ENCODE measurements around the gene PTPRN2.

Gene PTPRN2

DNA sequence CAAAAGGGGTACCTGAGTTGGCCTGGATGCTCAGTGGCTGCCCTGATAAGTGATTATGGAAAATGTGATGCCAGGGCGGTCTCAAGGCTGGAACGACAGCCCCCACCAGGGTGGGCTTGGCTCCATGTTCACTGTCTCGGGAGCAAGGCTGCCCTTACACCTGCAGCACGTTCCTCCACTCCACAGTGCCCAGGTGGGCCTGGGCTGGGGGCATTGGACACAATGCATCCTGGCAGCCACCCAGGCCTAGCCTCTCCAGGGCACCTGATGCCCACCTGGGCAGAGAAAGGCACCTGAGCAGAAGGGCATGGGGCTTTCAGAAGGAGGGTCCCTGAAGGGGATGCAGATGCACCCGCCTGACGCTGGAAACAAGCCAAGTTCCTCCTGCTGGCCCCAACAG lies 702.5 kb downstream of the PTPRN2 start:
- Histone ChIP-seq H3K27me3 (ENCODE audit: control insufficient read depth in 1 of 2, insufficient read depth in 2 of 2, low read length in 2 of 2) (no peaks in the 10 kb centered on the region), H3K27ac (ENCODE audit: low read depth, low read length) (no peak overlapping the region), H3K4me1 (ENCODE audit: insufficient read depth, low read length) (no peaks in the 10 kb centered on the region), H3K9ac (ENCODE audit: low read length) (no peak overlapping the region), H3K4me3 (ENCODE audit: low read depth in 1 of 2, low read length in 2 of 2) (no peak overlapping the region), H3K9me3 (ENCODE audit: low read length) (no peaks in the 10 kb centered on the region), H3K36me3 (ENCODE audit: insufficient read depth, low read length) (no peaks in the 10 kb centered on the region)

GRCh38 chr7:157884461-157885062 lies 703.1 kb downstream of the PTPRN2 start:
- no peaks in the 10 kb centered on the region for H3K27me3 ChIP-seq (ENCODE audit: control insufficient read depth in 1 of 2, insufficient read depth in 2 of 2, low read length in 2 of 2)
- H3K9me3 ChIP-seq (ENCODE audit: low read length), result no peaks in the 10 kb centered on the region
- no peaks in the 10 kb centered on the region for H3K4me1 ChIP-seq (ENCODE audit: insufficient read depth, low read length)
- H3K36me3 ChIP-seq (ENCODE audit: insufficient read depth, low read length), result no peaks in the 10 kb centered on the region
- H3K27ac ChIP-seq (ENCODE audit: low read depth, low read length), result no peak overlapping the region
- no peak overlapping the region for H3K4me3 ChIP-seq (ENCODE audit: low read depth in 1 of 2, low read length in 2 of 2)
- no peak overlapping the region for H3K9ac ChIP-seq (ENCODE audit: low read length)

DNA sequence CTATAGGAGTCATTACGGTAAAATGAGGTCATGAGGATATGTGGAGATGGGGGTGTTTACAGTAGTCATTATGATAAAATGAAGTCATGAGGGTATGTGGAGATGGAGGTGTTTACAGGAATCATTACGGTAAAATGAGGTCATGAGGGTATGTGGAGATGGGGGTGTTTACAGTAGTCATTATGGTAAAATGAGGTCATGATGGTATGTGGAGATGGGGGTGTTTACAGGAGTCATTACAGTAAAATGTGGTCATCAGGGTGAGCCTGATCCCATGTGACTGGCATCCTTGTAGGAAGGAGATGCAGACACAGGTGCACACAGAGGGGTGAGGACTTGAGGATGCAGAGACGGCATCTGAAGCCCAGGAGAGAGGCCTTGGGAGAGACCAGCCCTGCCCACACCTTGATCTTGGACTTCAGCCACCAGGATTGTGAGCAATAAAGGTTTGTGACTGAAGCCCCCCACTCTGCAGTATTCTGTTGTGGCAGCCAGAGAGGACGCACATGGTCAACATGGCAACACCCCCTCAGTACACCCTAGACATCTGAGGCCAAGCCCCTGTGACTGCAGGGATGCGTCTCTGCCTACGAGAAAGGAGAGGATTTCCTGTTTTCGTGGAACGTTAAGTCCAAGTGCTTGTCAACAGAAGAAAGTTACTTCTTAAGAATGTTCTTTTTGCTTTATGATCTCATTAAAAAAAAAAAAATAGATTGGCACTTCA lies 706.4 kb downstream of the PTPRN2 start:
- Histone ChIP-seq H3K27me3 (ENCODE audit: control insufficient read depth in 1 of 2, insufficient read depth in 2 of 2, low read length in 2 of 2) (no peaks in the 10 kb centered on the region), H3K27ac (ENCODE audit: low read depth, low read length) (no peak overlapping the region), H3K4me3 (ENCODE audit: low read depth in 1 of 2, low read length in 2 of 2) (no peak overlapping the region), H3K9me3 (ENCODE audit: low read length) (no peaks in the 10 kb centered on the region), H3K9ac (ENCODE audit: low read length) (no peak overlapping the region), H3K36me3 (ENCODE audit: insufficient read depth, low read length) (no peaks in the 10 kb centered on the region), H3K4me1 (ENCODE audit: insufficient read depth, low read length) (no peaks in the 10 kb centered on the region)

DNA sequence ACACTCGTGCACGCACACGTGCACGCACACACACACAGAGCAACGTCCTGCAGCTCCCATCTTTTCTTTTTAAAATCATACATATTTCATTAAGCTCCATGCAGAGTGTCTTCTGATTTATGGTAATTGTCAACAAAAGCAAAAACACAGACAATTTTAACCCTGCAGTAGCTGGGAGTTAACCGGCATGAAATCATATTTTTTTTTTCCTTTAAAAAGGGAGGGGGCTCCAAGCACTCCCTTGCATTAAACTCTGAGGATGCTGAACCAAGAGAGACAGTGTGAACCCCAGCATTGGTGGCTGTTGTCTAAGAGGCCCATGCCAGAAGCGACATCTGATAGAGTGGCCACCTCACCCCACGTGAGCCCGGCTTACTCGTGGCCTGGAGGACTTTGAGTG lies 708.2 kb downstream of the PTPRN2 start:
- no peaks in the 10 kb centered on the region for H3K4me1 ChIP-seq (ENCODE audit: insufficient read depth, low read length)

GRCh38 chr7:157877298-157878090 lies 710.1 kb downstream of the PTPRN2 start:
- H3K4me3 ChIP-seq (ENCODE audit: low read depth in 1 of 2, low read length in 2 of 2), result no peak overlapping the region
- H3K27me3 ChIP-seq (ENCODE audit: control insufficient read depth in 1 of 2, insufficient read depth in 2 of 2, low read length in 2 of 2), result peaks cover 0 to 12% of the 10 kb centered on the region in 2 donors
- H3K9ac ChIP-seq (ENCODE audit: low read length), result no peak overlapping the region

More for the DNA sequence above, 708.2 kb downstream of the PTPRN2 start:
- no peaks in the 10 kb centered on the region for H3K36me3 ChIP-seq (ENCODE audit: insufficient read depth, low read length)
- H3K27ac ChIP-seq (ENCODE audit: low read depth, low read length), result no peak overlapping the region
- no peak overlapping the region for H3K9ac ChIP-seq (ENCODE audit: low read length)
- H3K27me3 ChIP-seq (ENCODE audit: control insufficient read depth in 1 of 2, insufficient read depth in 2 of 2, low read length in 2 of 2), result peaks cover 0 to 10% of the 10 kb centered on the region in 2 donors
- no peaks in the 10 kb centered on the region for H3K9me3 ChIP-seq (ENCODE audit: low read length)
- no peak overlapping the region for H3K4me3 ChIP-seq (ENCODE audit: low read depth in 1 of 2, low read length in 2 of 2)

GRCh38 chr7:157876469-157877285 lies 710.9 kb downstream of the PTPRN2 start:
- Histone ChIP-seq H3K9ac (ENCODE audit: low read length) (no peak overlapping the region), H3K9me3 (ENCODE audit: low read length) (no peaks in the 10 kb centered on the region), H3K27me3 (ENCODE audit: control insufficient read depth in 1 of 2, insufficient read depth in 2 of 2, low read length in 2 of 2) (peaks cover 0 to 12% of the 10 kb centered on the region in 2 donors), H3K36me3 (ENCODE audit: insufficient read depth, low read length) (no peaks in the 10 kb centered on the region), H3K27ac (ENCODE audit: low read depth, low read length) (no peak overlapping the region), H3K4me1 (ENCODE audit: insufficient read depth, low read length) (no peaks in the 10 kb centered on the region), H3K4me3 (ENCODE audit: low read depth in 1 of 2, low read length in 2 of 2) (no peak overlapping the region)

More at GRCh38 chr7:157877298-157878090, 710.1 kb downstream of the PTPRN2 start:
- no peaks in the 10 kb centered on the region for H3K9me3 ChIP-seq (ENCODE audit: low read length)
- H3K36me3 ChIP-seq (ENCODE audit: insufficient read depth, low read length), result no peaks in the 10 kb centered on the region
- H3K4me1 ChIP-seq (ENCODE audit: insufficient read depth, low read length), result no peaks in the 10 kb centered on the region
- H3K27ac ChIP-seq (ENCODE audit: low read depth, low read length), result no peak overlapping the region

GRCh38 chr7:157875230-157876179 lies 712.1 kb downstream of the PTPRN2 start:
- Histone ChIP-seq H3K9me3 (ENCODE audit: low read length) (no peaks in the 10 kb centered on the region), H3K27ac (ENCODE audit: low read depth, low read length) (no peak overlapping the region), H3K27me3 (ENCODE audit: control insufficient read depth in 1 of 2, insufficient read depth in 2 of 2, low read length in 2 of 2) (peaks cover 0 to 12% of the 10 kb centered on the region in 2 donors), H3K36me3 (ENCODE audit: insufficient read depth, low read length) (no peaks in the 10 kb centered on the region), H3K4me1 (ENCODE audit: insufficient read depth, low read length) (no peaks in the 10 kb centered on the region), H3K9ac (ENCODE audit: low read length) (no peak overlapping the region), H3K4me3 (ENCODE audit: low read depth in 1 of 2, low read length in 2 of 2) (no peak overlapping the region)

DNA sequence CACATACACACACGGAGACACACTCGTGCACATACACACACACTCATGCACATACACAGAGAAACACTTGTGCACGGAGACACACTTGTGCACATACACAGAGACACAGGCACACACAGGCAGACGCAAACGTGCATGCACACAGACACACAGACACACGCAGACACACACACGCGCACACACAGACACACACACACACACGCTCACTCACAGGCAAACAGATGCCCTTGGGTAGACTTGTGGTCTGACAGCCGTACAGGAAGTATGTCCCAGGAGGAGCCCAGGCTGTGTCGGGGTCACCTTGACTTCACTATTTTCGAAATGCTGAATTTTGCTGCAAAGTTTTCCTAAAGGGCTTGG lies 712.8 kb downstream of the PTPRN2 start:
- Histone ChIP-seq H3K27me3 (ENCODE audit: control insufficient read depth in 1 of 2, insufficient read depth in 2 of 2, low read length in 2 of 2) (peaks cover 0 to 12% of the 10 kb centered on the region in 2 donors), H3K9me3 (ENCODE audit: low read length) (no peaks in the 10 kb centered on the region), H3K9ac (ENCODE audit: low read length) (no peak overlapping the region), H3K27ac (ENCODE audit: low read depth, low read length) (no peak overlapping the region), H3K4me1 (ENCODE audit: insufficient read depth, low read length) (no peaks in the 10 kb centered on the region), H3K36me3 (ENCODE audit: insufficient read depth, low read length) (no peaks in the 10 kb centered on the region), H3K4me3 (ENCODE audit: low read depth in 1 of 2, low read length in 2 of 2) (no peak overlapping the region)

DNA sequence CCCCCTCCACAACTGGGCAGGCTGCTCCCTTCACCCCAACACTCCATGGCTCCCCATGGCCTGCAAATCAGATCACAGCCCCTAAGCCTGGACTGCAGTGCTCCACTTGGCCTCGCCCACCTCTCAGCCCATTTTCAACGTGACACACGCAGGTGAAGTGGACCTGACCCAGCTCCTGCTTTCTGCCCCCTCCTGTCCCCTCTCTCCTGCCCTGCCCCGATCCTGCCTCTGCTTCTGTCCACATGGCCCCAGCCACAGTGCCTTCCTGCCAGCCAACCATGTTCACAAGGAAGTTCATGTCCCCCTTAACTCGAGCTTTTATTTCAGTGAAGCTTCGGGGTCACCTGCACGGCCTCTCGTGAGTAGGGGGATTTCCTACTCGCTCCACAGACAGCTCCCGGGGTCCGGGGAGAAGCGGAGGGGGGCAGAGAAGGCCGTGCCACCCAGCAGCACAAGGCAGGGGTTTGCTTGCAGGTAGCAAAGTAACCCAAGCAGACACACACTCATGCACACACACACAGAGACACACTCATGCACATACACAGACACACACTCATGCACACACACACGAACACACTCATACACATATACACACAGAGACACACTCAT lies 713.3 kb downstream of the PTPRN2 start:
- no peak overlapping the region for H3K4me3 ChIP-seq (ENCODE audit: low read depth in 1 of 2, low read length in 2 of 2)
- peaks cover 0 to 12% of the 10 kb centered on the region in 2 donors for H3K27me3 ChIP-seq (ENCODE audit: control insufficient read depth in 1 of 2, insufficient read depth in 2 of 2, low read length in 2 of 2)
- no peaks in the 10 kb centered on the region for H3K4me1 ChIP-seq (ENCODE audit: insufficient read depth, low read length)
- no peaks in the 10 kb centered on the region for H3K9me3 ChIP-seq (ENCODE audit: low read length)
- H3K36me3 ChIP-seq (ENCODE audit: insufficient read depth, low read length), result no peaks in the 10 kb centered on the region
- no peak overlapping the region for H3K27ac ChIP-seq (ENCODE audit: low read depth, low read length)
- no peak overlapping the region for H3K9ac ChIP-seq (ENCODE audit: low read length)

GRCh38 chr7:157873664-157874063 lies 714.0 kb downstream of the PTPRN2 start:
- Histone ChIP-seq H3K9me3 (ENCODE audit: low read length) (no peaks in the 10 kb centered on the region), H3K4me1 (ENCODE audit: insufficient read depth, low read length) (no peaks in the 10 kb centered on the region), H3K27ac (ENCODE audit: low read depth, low read length) (no peak overlapping the region), H3K36me3 (ENCODE audit: insufficient read depth, low read length) (no peaks in the 10 kb centered on the region), H3K4me3 (ENCODE audit: low read depth in 1 of 2, low read length in 2 of 2) (no peak overlapping the region), H3K27me3 (ENCODE audit: control insufficient read depth in 1 of 2, insufficient read depth in 2 of 2, low read length in 2 of 2) (peaks cover 0 to 12% of the 10 kb centered on the region in 2 donors), H3K9ac (ENCODE audit: low read length) (no peak overlapping the region)

Measured in muscle layer of colon (tissue), 2 donors.